ENCODE results near the gene CDV3. TPM values are rescaled to one million over a fixed set of nuclear protein-coding genes. Genes with fewer than 3 reads are reported as not detected.
A peak's percentile ranks its signal among the peaks of the same experiment; 100 is the strongest.

Gene CDV3
- total RNA-seq, 2 experiments from 2014 or later: 195 TPM

GRCh38 chr3:133588784-133589465, 15.4 kb downstream of the CDV3 start:
- Mint-ChIP-seq H3K9me3 (ENCODE audit: insufficient read depth) (no peaks in the 10 kb centered on the region), H3K4me1 (ENCODE audit: low read depth) (no peaks in the 10 kb centered on the region), H3K27me3 (ENCODE audit: low read depth) (no peaks in the 10 kb centered on the region), H3K4me3 (no peak overlapping the region), H3K36me3 (ENCODE audit: low read depth) (peaks cover 46% of the 10 kb centered on the region), H3K27ac (no peak overlapping the region)
- ATAC-seq (no peak), DNase-seq (no peak)
- CTCF ChIA-PET: interaction anchor here (0.7 kb wide), 1 partner anchor 101 kb away, joined by 3 read pairs; no protein-coding TSS in a partner anchor
- POLR2A ChIA-PET: interaction anchor here (1.5 kb wide), 1 partner anchor 11 kb away, joined by 3 read pairs; no protein-coding TSS in a partner anchor

GRCh38 chr3:133589503-133589902, 16.0 kb downstream of the CDV3 start:
- no peak overlapping the region for H3K27ac Mint-ChIP-seq
- no peak for ATAC-seq

GRCh38 chr3:133591271-133591742, 17.8 kb downstream of the CDV3 start:
- DNase-seq (no peak), ATAC-seq (no peak)
- H3K27me3 Mint-ChIP-seq (ENCODE audit: low read depth): no peaks in the 10 kb centered on the region
- H3K4me3 Mint-ChIP-seq: no peak overlapping the region
- ChIA-PET CTCF (interaction anchor here (1.4 kb wide), 1 partner anchor 12 kb away, joined by 5 read pairs; no protein-coding TSS in a partner anchor), POLR2A (interaction anchor here (0.6 kb wide), 2 partner anchors 15 to 179 kb away, joined by 3 read pairs; no protein-coding TSS in a partner anchor)
- no peaks in the 10 kb centered on the region for H3K9me3 Mint-ChIP-seq (ENCODE audit: insufficient read depth)
- H3K4me1 Mint-ChIP-seq (ENCODE audit: low read depth): peaks cover 7% of the 10 kb centered on the region
- no peak overlapping the region for H3K27ac Mint-ChIP-seq
- H3K36me3 Mint-ChIP-seq (ENCODE audit: low read depth): peaks cover 32% of the 10 kb centered on the region

More at GRCh38 chr3:133589503-133589902, 16.0 kb downstream of the CDV3 start:
- ChIA-PET POLR2A (interaction anchor here (1.5 kb wide), 1 partner anchor 12 kb away, joined by 3 read pairs; no protein-coding TSS in a partner anchor), CTCF (no interaction called here)
- Mint-ChIP-seq H3K4me1 (ENCODE audit: low read depth) (no peaks in the 10 kb centered on the region), H3K4me3 (no peak overlapping the region), H3K36me3 (ENCODE audit: low read depth) (peaks cover 42% of the 10 kb centered on the region), H3K9me3 (ENCODE audit: insufficient read depth) (no peaks in the 10 kb centered on the region), H3K27me3 (ENCODE audit: low read depth) (no peaks in the 10 kb centered on the region)
- DNase-seq: no peak

GRCh38 chr3:133592843-133593242, 19.4 kb downstream of the CDV3 start:
- Mint-ChIP-seq H3K9me3 (ENCODE audit: insufficient read depth) (no peaks in the 10 kb centered on the region), H3K4me3 (no peak overlapping the region), H3K27me3 (ENCODE audit: low read depth) (no peaks in the 10 kb centered on the region), H3K27ac (no peak overlapping the region), H3K36me3 (ENCODE audit: low read depth) (peaks cover 23% of the 10 kb centered on the region), H3K4me1 (ENCODE audit: low read depth) (peaks cover 7% of the 10 kb centered on the region)
- POLR2A ChIA-PET: interaction anchor here (1.2 kb wide), 1 partner anchor 12 kb away, joined by 6 read pairs; no protein-coding TSS in a partner anchor
- DNase-seq (no peak), ATAC-seq (no peak)
- CTCF ChIA-PET: interaction anchor here (0.9 kb wide), 1 partner anchor 20 kb away, joined by 3 read pairs; no protein-coding TSS in a partner anchor

GRCh38 chr3:133593243-133593642, 19.8 kb downstream of the CDV3 start:
- POLR2A ChIA-PET: no interaction called here
- peaks cover 22% of the 10 kb centered on the region for H3K36me3 Mint-ChIP-seq (ENCODE audit: low read depth)

GRCh38 chr3:133595341-133595740, 21.9 kb downstream of the CDV3 start:
- Mint-ChIP-seq H3K36me3 (ENCODE audit: low read depth) (peaks cover 11% of the 10 kb centered on the region), H3K4me1 (ENCODE audit: low read depth) (peaks cover 7% of the 10 kb centered on the region), H3K27ac (no peak overlapping the region), H3K27me3 (ENCODE audit: low read depth) (no peaks in the 10 kb centered on the region), H3K9me3 (ENCODE audit: insufficient read depth) (no peaks in the 10 kb centered on the region), H3K4me3 (no peak overlapping the region)
- ChIA-PET CTCF (interaction anchor here (0.5 to 1.5 kb wide), 6 partner anchors 12 to 371 kb away, joined by 3 to 4 read pairs (median 4); no protein-coding TSS in a partner anchor), POLR2A (interaction anchor here (1.1 to 1.7 kb wide), 2 partner anchors 20 to 37 kb away, joined by 3 to 6 read pairs; no protein-coding TSS in a partner anchor)
- peak; percentile 32 for ATAC-seq
- DNase-seq: no peak

More at GRCh38 chr3:133593243-133593642, 19.8 kb downstream of the CDV3 start:
- H3K4me3 Mint-ChIP-seq: no peak overlapping the region
- H3K4me1 Mint-ChIP-seq (ENCODE audit: low read depth): peaks cover 7% of the 10 kb centered on the region
- DNase-seq (no peak), ATAC-seq (no peak)
- CTCF ChIA-PET: interaction anchor here (0.9 kb wide), 1 partner anchor 21 kb away, joined by 3 read pairs; no protein-coding TSS in a partner anchor
- H3K9me3 Mint-ChIP-seq (ENCODE audit: insufficient read depth): no peaks in the 10 kb centered on the region
- no peaks in the 10 kb centered on the region for H3K27me3 Mint-ChIP-seq (ENCODE audit: low read depth)
- H3K27ac Mint-ChIP-seq: no peak overlapping the region

- Mint-ChIP-seq H3K9me3 (ENCODE audit: insufficient read depth) (no peaks in the 10 kb centered on the region), H3K27me3 (ENCODE audit: low read depth) (no peaks in the 10 kb centered on the region), H3K36me3 (ENCODE audit: low read depth) (peaks cover 34% of the 10 kb centered on the region), H3K27ac (no peak overlapping the region), H3K4me3 (no peak overlapping the region), H3K4me1 (ENCODE audit: low read depth) (peaks cover 7% of the 10 kb centered on the region)
- ATAC-seq (no peak), DNase-seq (no peak)
- POLR2A ChIA-PET: no interaction called here
- CTCF ChIA-PET: no interaction called here
These were observed 24.9 kb downstream of the CDV3 start for GRCh38 chr3:133598405-133598804.

GRCh38 chr3:133599280-133599679, 25.8 kb downstream of the CDV3 start:
- Mint-ChIP-seq H3K27ac (no peak overlapping the region), H3K36me3 (ENCODE audit: low read depth) (peaks cover 37% of the 10 kb centered on the region), H3K9me3 (ENCODE audit: insufficient read depth) (no peaks in the 10 kb centered on the region), H3K27me3 (ENCODE audit: low read depth) (no peaks in the 10 kb centered on the region), H3K4me1 (ENCODE audit: low read depth) (peaks cover 7% of the 10 kb centered on the region), H3K4me3 (no peak overlapping the region)
- POLR2A ChIA-PET: no interaction called here
- CTCF ChIA-PET: no interaction called here
- ATAC-seq (no peak), DNase-seq (no peak)

GRCh38 chr3:133600572-133601081, 27.1 kb downstream of the CDV3 start:
- H3K27me3 Mint-ChIP-seq (ENCODE audit: low read depth): no peaks in the 10 kb centered on the region
- H3K36me3 Mint-ChIP-seq (ENCODE audit: low read depth): peaks cover 46% of the 10 kb centered on the region
- peaks cover 5% of the 10 kb centered on the region for H3K4me1 Mint-ChIP-seq (ENCODE audit: low read depth)
- H3K9me3 Mint-ChIP-seq (ENCODE audit: insufficient read depth): no peaks in the 10 kb centered on the region
- POLR2A ChIA-PET: interaction anchor here (1.6 kb wide), 1 partner anchor 27 kb away, joined by 7 read pairs; the partner anchor contains the start of gene CDV3
- no peak overlapping the region for H3K4me3 Mint-ChIP-seq
- DNase-seq (no peak), ATAC-seq (no peak)
- no peak overlapping the region for H3K27ac Mint-ChIP-seq
- CTCF ChIA-PET: interaction anchor here (1.0 to 1.4 kb wide), 2 partner anchors 29 to 49 kb away, joined by 3 read pairs; no protein-coding TSS in a partner anchor

- Mint-ChIP-seq H3K4me3 (no peak overlapping the region), H3K9me3 (ENCODE audit: insufficient read depth) (no peaks in the 10 kb centered on the region), H3K27me3 (ENCODE audit: low read depth) (no peaks in the 10 kb centered on the region), H3K4me1 (ENCODE audit: low read depth) (peaks cover 5% of the 10 kb centered on the region), H3K36me3 (ENCODE audit: low read depth) (peaks cover 70% of the 10 kb centered on the region), H3K27ac (no peak overlapping the region)
- ChIA-PET POLR2A (no interaction called here), CTCF (interaction anchor here (1.1 to 1.6 kb wide), 3 partner anchors 27 to 164 kb away, joined by 3 to 6 read pairs (median 4); no protein-coding TSS in a partner anchor)
- DNase-seq: no peak
- no peak for ATAC-seq
These were observed 32.9 kb downstream of the CDV3 start for GRCh38 chr3:133606342-133606741.

- Mint-ChIP-seq H3K9me3 (ENCODE audit: insufficient read depth) (no peaks in the 10 kb centered on the region), H3K27me3 (ENCODE audit: low read depth) (no peaks in the 10 kb centered on the region), H3K27ac (no peak overlapping the region), H3K4me1 (ENCODE audit: low read depth) (peaks cover 5% of the 10 kb centered on the region), H3K36me3 (ENCODE audit: low read depth) (peaks cover 69% of the 10 kb centered on the region), H3K4me3 (no peak overlapping the region)
- no peak for ATAC-seq
- no peak for DNase-seq
- CTCF ChIA-PET: interaction anchor here (1.1 to 1.7 kb wide), 4 partner anchors 12 to 165 kb away, joined by 3 to 6 read pairs (median 4); no protein-coding TSS in a partner anchor
- POLR2A ChIA-PET: no interaction called here
These were observed 33.4 kb downstream of the CDV3 start for GRCh38 chr3:133606902-133607301.

- CTCF ChIA-PET: interaction anchor here (1.5 to 1.7 kb wide), 4 partner anchors 13 to 166 kb away, joined by 4 read pairs; no protein-coding TSS in a partner anchor
- no peaks in the 10 kb centered on the region for H3K27me3 Mint-ChIP-seq (ENCODE audit: low read depth)
These were observed 34.3 kb downstream of the CDV3 start for GRCh38 chr3:133607816-133608215.

More at GRCh38 chr3:133607816-133608215, 34.3 kb downstream of the CDV3 start:
- Mint-ChIP-seq H3K36me3 (ENCODE audit: low read depth) (peaks cover 63% of the 10 kb centered on the region), H3K27ac (no peak overlapping the region), H3K4me3 (no peak overlapping the region), H3K4me1 (ENCODE audit: low read depth) (peaks cover 5% of the 10 kb centered on the region), H3K9me3 (ENCODE audit: insufficient read depth) (no peaks in the 10 kb centered on the region)
- POLR2A ChIA-PET: no interaction called here
- ATAC-seq (no peak), DNase-seq (no peak)
